ENCODE measurements around the gene HGD.
"Not testable (repeated sequence)": the region's sequence is repeated elsewhere in the genome, so short reads cannot be mapped to it uniquely, and the experiment has no call there.

HGD gene

GRCh38 chr3:120649830-120650233, 32.2 kb downstream of the HGD start:
- no peak for FAIRE-seq

GRCh38 chr3:120648290-120648689, 33.7 kb downstream of the HGD start:
- no peak for TF ChIP-seq POLR2AphosphoS5 (IDR thresholded peaks at IDR 0.05; ENCODE audit: low read depth, low read length)
- no peak for TF ChIP-seq TAF1 (IDR thresholded peaks at IDR 0.05; ENCODE audit: borderline replicate concordance, low read depth, low read length)
- no peak for TF ChIP-seq POLR2A (IDR thresholded peaks at IDR 0.05; ENCODE audit: low read depth, low read length)
- DNase-seq (ENCODE audit: insufficient read length) (no peak), FAIRE-seq (no peak)

More at GRCh38 chr3:120649830-120650233, 32.2 kb downstream of the HGD start:
- DNase-seq (ENCODE audit: insufficient read length): no peak
- TF ChIP-seq POLR2AphosphoS5 (IDR thresholded peaks at IDR 0.05; ENCODE audit: low read depth, low read length) (no peak), POLR2A (IDR thresholded peaks at IDR 0.05; ENCODE audit: low read depth, low read length) (no peak), TAF1 (IDR thresholded peaks at IDR 0.05; ENCODE audit: borderline replicate concordance, low read depth, low read length) (no peak)

GRCh38 chr3:120646771-120647432, 35.1 kb downstream of the HGD start:
- TF ChIP-seq TAF1 (IDR thresholded peaks at IDR 0.05; ENCODE audit: borderline replicate concordance, low read depth, low read length): no peak
- no peak for TF ChIP-seq POLR2A (IDR thresholded peaks at IDR 0.05; ENCODE audit: low read depth, low read length)
- TF ChIP-seq POLR2AphosphoS5 (IDR thresholded peaks at IDR 0.05; ENCODE audit: low read depth, low read length): no peak
- DNase-seq (ENCODE audit: insufficient read length): no peak
- no peak for FAIRE-seq

GRCh38 chr3:120645083-120645845, 36.8 kb downstream of the HGD start:
- DNase-seq (ENCODE audit: insufficient read length) (no peak), FAIRE-seq (no peak)
- TF ChIP-seq POLR2AphosphoS5 (IDR thresholded peaks at IDR 0.05; ENCODE audit: low read depth, low read length): no peak
- no peak for TF ChIP-seq TAF1 (IDR thresholded peaks at IDR 0.05; ENCODE audit: borderline replicate concordance, low read depth, low read length)
- no peak for TF ChIP-seq POLR2A (IDR thresholded peaks at IDR 0.05; ENCODE audit: low read depth, low read length)

- no peak for FAIRE-seq
- no peak for TF ChIP-seq POLR2AphosphoS5 (IDR thresholded peaks at IDR 0.05; ENCODE audit: low read depth, low read length)
- TF ChIP-seq TAF1 (IDR thresholded peaks at IDR 0.05; ENCODE audit: borderline replicate concordance, low read depth, low read length): no peak
- TF ChIP-seq POLR2A (IDR thresholded peaks at IDR 0.05; ENCODE audit: low read depth, low read length): no peak
- no peak for DNase-seq (ENCODE audit: insufficient read length)
Measured at GRCh38 chr3:120642368-120642948, 39.6 kb downstream of the HGD start.

GRCh38 chr3:120641696-120642246, 40.3 kb downstream of the HGD start:
- TF ChIP-seq POLR2A (IDR thresholded peaks at IDR 0.05; ENCODE audit: low read depth, low read length) (no peak), TAF1 (IDR thresholded peaks at IDR 0.05; ENCODE audit: borderline replicate concordance, low read depth, low read length) (no peak), POLR2AphosphoS5 (IDR thresholded peaks at IDR 0.05; ENCODE audit: low read depth, low read length) (no peak)
- DNase-seq (ENCODE audit: insufficient read length) (no peak), FAIRE-seq (no peak)

- TF ChIP-seq TAF1 (IDR thresholded peaks at IDR 0.05; ENCODE audit: borderline replicate concordance, low read depth, low read length): no peak
- TF ChIP-seq POLR2AphosphoS5 (IDR thresholded peaks at IDR 0.05; ENCODE audit: low read depth, low read length): no peak
- no peak for TF ChIP-seq POLR2A (IDR thresholded peaks at IDR 0.05; ENCODE audit: low read depth, low read length)
- DNase-seq (ENCODE audit: insufficient read length) (no peak), FAIRE-seq (no peak)
Measured at GRCh38 chr3:120640231-120640630, 41.8 kb downstream of the HGD start.

- not testable (repeated sequence) for DNase-seq (ENCODE audit: insufficient read length); FAIRE-seq
Measured at GRCh38 chr3:120638820-120639219, 43.2 kb downstream of the HGD start.

GRCh38 chr3:120637851-120638559, 44.0 kb downstream of the HGD start:
- TF ChIP-seq TAF1 (IDR thresholded peaks at IDR 0.05; ENCODE audit: borderline replicate concordance, low read depth, low read length) (no peak), POLR2AphosphoS5 (IDR thresholded peaks at IDR 0.05; ENCODE audit: low read depth, low read length) (no peak), POLR2A (IDR thresholded peaks at IDR 0.05; ENCODE audit: low read depth, low read length) (no peak)
- FAIRE-seq: no peak
- DNase-seq (ENCODE audit: insufficient read length): no peak

- FAIRE-seq: no peak
- TF ChIP-seq TAF1 (IDR thresholded peaks at IDR 0.05; ENCODE audit: borderline replicate concordance, low read depth, low read length) (no peak), POLR2AphosphoS5 (IDR thresholded peaks at IDR 0.05; ENCODE audit: low read depth, low read length) (no peak), POLR2A (IDR thresholded peaks at IDR 0.05; ENCODE audit: low read depth, low read length) (no peak)
- no peak for DNase-seq (ENCODE audit: insufficient read length)
Measured at GRCh38 chr3:120636795-120637401, 45.1 kb downstream of the HGD start.

GRCh38 chr3:120634539-120634938, 47.5 kb downstream of the HGD start:
- FAIRE-seq: no peak
- TF ChIP-seq TAF1 (IDR thresholded peaks at IDR 0.05; ENCODE audit: borderline replicate concordance, low read depth, low read length) (no peak), POLR2A (IDR thresholded peaks at IDR 0.05; ENCODE audit: low read depth, low read length) (no peak), POLR2AphosphoS5 (IDR thresholded peaks at IDR 0.05; ENCODE audit: low read depth, low read length) (no peak)
- no peak for DNase-seq (ENCODE audit: insufficient read length)

All from GM12892 (cell line).